K562 (cell line): ENCODE data around the gene SCAMP3. TPM values are rescaled to one million over a fixed set of nuclear protein-coding genes. Genes with fewer than 3 reads are reported as not detected.

Source experiments
- CBFB ChIP-seq: sonication (generic); formaldehyde crosslinking; IDR thresholded peaks from 2 replicates; pipeline ENCODE4 v1.4.0; 2020; ENCODE audit warnings: mild to moderate bottlenecking, missing genetic modification reagents
- FUS ChIP-seq: fragments of 200-400 bp; formaldehyde crosslinking; optimal IDR thresholded peaks from 2 replicates; pipeline ENCODE3; 2017; ENCODE audit warnings: low read depth, low read length
- HCFC1 ChIP-seq: IDR thresholded peaks from 2 replicates; pipeline ENCODE4 v1.6.1; 2012; ENCODE audit warnings: low read depth, low read length, improper control_type of control experiment
- KLF13 ChIP-seq: fragments of 450-650 bp; IDR thresholded peaks from 2 replicates; pipeline ENCODE4 v1.6.1; 2016; ENCODE audit warnings: missing genetic modification characterization, low read depth, mild to moderate bottlenecking, missing compliant biosample characterization, moderate library complexity, borderline replicate concordance
- MCM2 ChIP-seq: fragments of 450-650 bp; IDR thresholded peaks from 2 replicates; pipeline ENCODE4 v1.6.1; 2017; ENCODE audit warnings: low read depth, mild to moderate bottlenecking
- NUFIP1 ChIP-seq: fragments of 450-650 bp; IDR thresholded peaks from 2 replicates; pipeline ENCODE4 v1.6.1; 2018; ENCODE audit not compliant: partially characterized antibody
- RBM14 ChIP-seq: fragments of 200-400 bp; formaldehyde crosslinking; IDR thresholded peaks from 2 replicates; pipeline ENCODE4 v1.6.1; 2018; ENCODE audit warnings: low read depth, mild to moderate bottlenecking, low read length, moderate library complexity, borderline replicate concordance; ENCODE audit not compliant: insufficient read depth
- SAFB2 ChIP-seq: fragments of 200-400 bp; formaldehyde crosslinking; IDR thresholded peaks from 2 replicates; pipeline ENCODE4 v1.6.1; 2018; ENCODE audit warnings: borderline replicate concordance, low read length, low read depth, moderate library complexity; ENCODE audit not compliant: severe bottlenecking
- SREBF2 ChIP-seq: sonication (generic); formaldehyde crosslinking; IDR thresholded peaks from 2 replicates; pipeline ENCODE4 v1.4.0; 2020; ENCODE audit warnings: mild to moderate bottlenecking, missing genetic modification reagents
- TCF7L2 ChIP-seq: fragments of 150-350 bp; IDR thresholded peaks from 2 replicates; pipeline ENCODE4 v1.6.1; 2016; ENCODE audit warnings: low read depth, mild to moderate bottlenecking, low read length, moderate library complexity
- USF1 ChIP-seq: sonication (generic); formaldehyde crosslinking; IDR thresholded peaks from 2 replicates; pipeline ENCODE4 v1.9.0; 2022; ENCODE audit warnings: mild to moderate bottlenecking, missing genetic modification reagents
- ZNF512 ChIP-seq: IDR thresholded peaks from 2 replicates; pipeline ENCODE4 v1.6.1; 2016; ENCODE audit warnings: missing genetic modification characterization, missing compliant biosample characterization
- polyA plus RNA-seq, 8 experiments: library from polyadenylated mRNA; depleted of rRNA in 4 of 8; stranded (reverse) in 5 of 8; unstranded in 3 of 8; fragments of >200 nt; fragmentation: Nextera tagmentation in 2 of 8; fragmentation: Illumina TruSeq in 1 of 8; extraction: Ambion mirVana in 2 of 8; extraction: Trizol in 1 of 8; gene quantifications; 2 replicates each; pipeline versions ENCODE4 v1.2.1 to v1.2.3, GENCODE V29; 2011 to 2014; ENCODE audit warnings: inconsistent platforms in 1 of 8, missing spikeins in 1 of 8
- total RNA-seq, 7 experiments: library from RNA; depleted of rRNA in 6 of 7; stranded (reverse); fragments of >200 nt in 6 of 7; fragmentation: Illumina TruSeq in 2 of 7; extraction: Trizol in 2 of 7; gene quantifications; 2 replicates each; pipeline versions ENCODE4 v1.2.1 to v1.2.3, GENCODE V29; 2011 to 2021; ENCODE audit warnings: low replicate concordance in 1 of 7
- TF ChIP-seq, protein P1 (sequence below): fragments of 200-800 bp; sonication (Bioruptor generic); IDR thresholded peaks from 2 replicates; pipeline ENCODE4 v1.6.1; 2016; ENCODE audit warnings: missing genetic modification characterization, missing compliant biosample characterization
- TF ChIP-seq, protein P2 (sequence below): fragments of 250-450 bp; sonication (Bioruptor Pico); IDR thresholded peaks from 2 replicates; pipeline ENCODE4 v1.5.1; 2021; ENCODE audit warnings: mild to moderate bottlenecking
- TF ChIP-seq, protein P3 (sequence below): fragments of 250-450 bp; sonication (Bioruptor Pico); IDR thresholded peaks from 2 replicates; pipeline ENCODE4 v1.6.1; 2021; ENCODE audit warnings: mild to moderate bottlenecking
- TF ChIP-seq, protein P4 (sequence below): fragments of 450-650 bp; IDR thresholded peaks from 2 replicates; pipeline ENCODE4 v1.6.1; 2016; ENCODE audit warnings: missing biosample characterization, missing genetic modification characterization

SCAMP3 gene
- total and polyA plus RNA-seq, 9 of the 15 experiments (the other 6 are each of a cell fraction or from before 2014, with no cell fraction given): 14.2 to 131 (median 86.1) TPM

- TF ChIP-seq HCFC1 (peak; percentile 63), NUFIP1 (no peak), CBFB (CRISPR knock-in tag) (no peak), USF1 (CRISPR knock-in tag) (no peak), RBM14 (no peak), MCM2 (no peak), FUS (no peak), KLF13 (tag) (no peak), SREBF2 (CRISPR knock-in tag) (no peak), SAFB2 (no peak), ZNF512 (tag) (no peak), TCF7L2 (no peak)
- TF ChIP-seq, protein P1, sequence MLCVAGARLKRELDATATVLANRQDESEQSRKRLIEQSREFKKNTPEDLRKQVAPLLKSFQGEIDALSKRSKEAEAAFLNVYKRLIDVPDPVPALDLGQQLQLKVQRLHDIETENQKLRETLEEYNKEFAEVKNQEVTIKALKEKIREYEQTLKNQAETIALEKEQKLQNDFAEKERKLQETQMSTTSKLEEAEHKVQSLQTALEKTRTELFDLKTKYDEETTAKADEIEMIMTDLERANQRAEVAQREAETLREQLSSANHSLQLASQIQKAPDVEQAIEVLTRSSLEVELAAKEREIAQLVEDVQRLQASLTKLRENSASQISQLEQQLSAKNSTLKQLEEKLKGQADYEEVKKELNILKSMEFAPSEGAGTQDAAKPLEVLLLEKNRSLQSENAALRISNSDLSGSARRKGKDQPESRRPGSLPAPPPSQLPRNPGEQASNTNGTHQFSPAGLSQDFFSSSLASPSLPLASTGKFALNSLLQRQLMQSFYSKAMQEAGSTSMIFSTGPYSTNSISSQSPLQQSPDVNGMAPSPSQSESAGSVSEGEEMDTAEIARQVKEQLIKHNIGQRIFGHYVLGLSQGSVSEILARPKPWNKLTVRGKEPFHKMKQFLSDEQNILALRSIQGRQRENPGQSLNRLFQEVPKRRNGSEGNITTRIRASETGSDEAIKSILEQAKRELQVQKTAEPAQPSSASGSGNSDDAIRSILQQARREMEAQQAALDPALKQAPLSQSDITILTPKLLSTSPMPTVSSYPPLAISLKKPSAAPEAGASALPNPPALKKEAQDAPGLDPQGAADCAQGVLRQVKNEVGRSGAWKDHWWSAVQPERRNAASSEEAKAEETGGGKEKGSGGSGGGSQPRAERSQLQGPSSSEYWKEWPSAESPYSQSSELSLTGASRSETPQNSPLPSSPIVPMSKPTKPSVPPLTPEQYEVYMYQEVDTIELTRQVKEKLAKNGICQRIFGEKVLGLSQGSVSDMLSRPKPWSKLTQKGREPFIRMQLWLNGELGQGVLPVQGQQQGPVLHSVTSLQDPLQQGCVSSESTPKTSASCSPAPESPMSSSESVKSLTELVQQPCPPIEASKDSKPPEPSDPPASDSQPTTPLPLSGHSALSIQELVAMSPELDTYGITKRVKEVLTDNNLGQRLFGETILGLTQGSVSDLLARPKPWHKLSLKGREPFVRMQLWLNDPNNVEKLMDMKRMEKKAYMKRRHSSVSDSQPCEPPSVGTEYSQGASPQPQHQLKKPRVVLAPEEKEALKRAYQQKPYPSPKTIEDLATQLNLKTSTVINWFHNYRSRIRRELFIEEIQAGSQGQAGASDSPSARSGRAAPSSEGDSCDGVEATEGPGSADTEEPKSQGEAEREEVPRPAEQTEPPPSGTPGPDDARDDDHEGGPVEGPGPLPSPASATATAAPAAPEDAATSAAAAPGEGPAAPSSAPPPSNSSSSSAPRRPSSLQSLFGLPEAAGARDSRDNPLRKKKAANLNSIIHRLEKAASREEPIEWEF (CRISPR knock-in tag): no peak
- TF ChIP-seq, protein P2, sequence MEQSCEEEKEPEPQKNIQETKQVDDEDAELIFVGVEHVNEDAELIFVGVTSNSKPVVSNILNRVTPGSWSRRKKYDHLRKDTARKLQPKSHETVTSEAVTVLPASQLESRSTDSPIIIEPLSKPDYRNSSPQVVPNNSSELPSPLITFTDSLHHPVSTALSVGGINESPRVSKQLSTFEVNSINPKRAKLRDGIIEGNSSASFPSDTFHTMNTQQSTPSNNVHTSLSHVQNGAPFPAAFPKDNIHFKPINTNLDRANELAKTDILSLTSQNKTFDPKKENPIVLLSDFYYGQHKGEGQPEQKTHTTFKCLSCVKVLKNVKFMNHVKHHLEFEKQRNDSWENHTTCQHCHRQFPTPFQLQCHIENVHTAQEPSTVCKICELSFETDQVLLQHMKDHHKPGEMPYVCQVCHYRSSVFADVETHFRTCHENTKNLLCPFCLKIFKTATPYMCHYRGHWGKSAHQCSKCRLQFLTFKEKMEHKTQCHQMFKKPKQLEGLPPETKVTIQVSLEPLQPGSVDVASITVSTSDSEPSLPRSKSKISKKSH (CRISPR knock-in tag): no peak
- TF ChIP-seq, protein P3, sequence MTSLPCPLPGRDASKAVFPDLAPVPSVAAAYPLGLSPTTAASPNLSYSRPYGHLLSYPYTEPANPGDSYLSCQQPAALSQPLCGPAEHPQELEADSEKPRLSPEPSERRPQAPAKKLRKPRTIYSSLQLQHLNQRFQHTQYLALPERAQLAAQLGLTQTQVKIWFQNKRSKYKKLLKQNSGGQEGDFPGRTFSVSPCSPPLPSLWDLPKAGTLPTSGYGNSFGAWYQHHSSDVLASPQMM (CRISPR knock-in tag): no peak
- TF ChIP-seq, protein P4, sequence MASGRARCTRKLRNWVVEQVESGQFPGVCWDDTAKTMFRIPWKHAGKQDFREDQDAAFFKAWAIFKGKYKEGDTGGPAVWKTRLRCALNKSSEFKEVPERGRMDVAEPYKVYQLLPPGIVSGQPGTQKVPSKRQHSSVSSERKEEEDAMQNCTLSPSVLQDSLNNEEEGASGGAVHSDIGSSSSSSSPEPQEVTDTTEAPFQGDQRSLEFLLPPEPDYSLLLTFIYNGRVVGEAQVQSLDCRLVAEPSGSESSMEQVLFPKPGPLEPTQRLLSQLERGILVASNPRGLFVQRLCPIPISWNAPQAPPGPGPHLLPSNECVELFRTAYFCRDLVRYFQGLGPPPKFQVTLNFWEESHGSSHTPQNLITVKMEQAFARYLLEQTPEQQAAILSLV: no peak
Measured at GRCh38 chr1:155250633-155251449, 11.3 kb downstream of the SCAMP3 start (continued).
